Keratinocyte (primary cell): ENCODE data around the gene TECRL. TPM values are rescaled to one million over a fixed set of nuclear protein-coding genes. Genes with fewer than 3 reads are reported as not detected.

Source experiments
- DNase-seq: peaks from one replicate; pipeline ENCODE4 v3.0.0-alpha.2; 2011; ENCODE audit warnings: low read depth, missing footprints, low spot score
- FAIRE-seq: peaks from 2 replicates; lab custom pipeline; 2011; peaks lifted over from hg19 to GRCh38; lab: Jason Lieb, UNC
- H2AFZ ChIP-seq: 2 replicates; pipeline ENCODE4 v1.6.0; 2012; ENCODE audit warnings: low read length, control low read depth, inconsistent platforms; ENCODE audit not compliant: control insufficient read depth
- H3K27ac ChIP-seq: 2 replicates; pipeline ENCODE4 v1.5.1; 2011; ENCODE audit warnings: low read length; ENCODE audit not compliant: control insufficient read depth, insufficient read depth
- H3K27me3 ChIP-seq: 3 replicates; pipeline ENCODE4 v1.6.0; 2011; ENCODE audit warnings: low read length; ENCODE audit not compliant: control insufficient read depth, insufficient read depth; ENCODE audit errors: extremely low read depth
- H3K36me3 ChIP-seq, 2 experiments: 2 replicates in 1 of 2; 3 replicates in 1 of 2; pipeline ENCODE4 v1.5.1; 2011; ENCODE audit warnings: low read length in 2 of 2, mild to moderate bottlenecking in 1 of 2; ENCODE audit not compliant: control insufficient read depth in 2 of 2, insufficient read depth in 2 of 2; ENCODE audit errors: extremely low read depth in 1 of 2
- H3K4me1 ChIP-seq: 3 replicates; pipeline ENCODE4 v1.5.1; 2011; ENCODE audit warnings: low read length; ENCODE audit not compliant: control insufficient read depth, insufficient read depth; ENCODE audit errors: extremely low read depth
- H3K4me2 ChIP-seq: 3 replicates; pipeline ENCODE4 v1.6.0; 2011; ENCODE audit warnings: low read depth, low read length; ENCODE audit not compliant: control insufficient read depth, insufficient read depth; ENCODE audit errors: extremely low read depth
- H3K4me3 ChIP-seq, 3 experiments: fragments of 200-600 bp in 1 of 3; sonication (generic) in 1 of 3; 2 replicates in 2 of 3; 3 replicates in 1 of 3; pipeline ENCODE4 v1.5.1; 2011 to 2016; ENCODE audit warnings: low read length in 3 of 3, mild to moderate bottlenecking in 3 of 3, control low read depth in 2 of 3, inconsistent platforms in 1 of 3, low read depth in 1 of 3, mixed read lengths in 1 of 3, mixed run types in 1 of 3, moderate library complexity in 1 of 3; ENCODE audit not compliant: control insufficient read depth in 2 of 3, insufficient read depth in 2 of 3; ENCODE audit errors: extremely low read depth in 1 of 3
- H3K79me2 ChIP-seq: 2 replicates; pipeline ENCODE4 v1.6.0; 2012; ENCODE audit warnings: low read length; ENCODE audit not compliant: control insufficient read depth, insufficient read depth
- H3K9ac ChIP-seq: 3 replicates; pipeline ENCODE4 v1.6.0; 2011; ENCODE audit warnings: low read length; ENCODE audit not compliant: control insufficient read depth, insufficient read depth; ENCODE audit errors: extremely low read depth
- H3K9me1 ChIP-seq: 3 replicates; pipeline ENCODE4 v1.6.0; 2011; ENCODE audit warnings: low read length; ENCODE audit not compliant: control insufficient read depth, insufficient read depth; ENCODE audit errors: extremely low read depth
- H3K9me3 ChIP-seq: 2 replicates; pipeline ENCODE4 v1.5.1; 2012; ENCODE audit warnings: low read depth, low read length; ENCODE audit not compliant: control insufficient read depth
- H4K20me1 ChIP-seq: 3 replicates; pipeline ENCODE4 v1.6.0; 2011; ENCODE audit warnings: low read length; ENCODE audit not compliant: control insufficient read depth, insufficient read depth; ENCODE audit errors: extremely low read depth
- EZH2 ChIP-seq: IDR thresholded peaks from one replicate; pipeline ENCODE4 v1.6.1; 2012; ENCODE audit warnings: inconsistent platforms, mild to moderate bottlenecking, low read length, moderate library complexity
- dilution Hi-C: fragments of 300-500 bp; cut with MboI; formaldehyde crosslinking; loops from one replicate; pipeline ENCODE4 v1.7.0; 2020; ENCODE audit warnings: low sequenced_read_pairs; ENCODE audit not compliant: extremely low pct_ligation_motif_present
- polyA plus RNA-seq, 5 experiments: library from polyadenylated mRNA; depleted of rRNA in 3 of 5; stranded (reverse) in 3 of 5; stranded (forward) in 1 of 5; unstranded in 1 of 5; fragments of >200 nt; gene quantifications; 1 replicate in 1 of 5; 2 replicates in 3 of 5; 3 replicates in 1 of 5; pipeline versions ENCODE4 v1.2.1 to v1.2.3, GENCODE V29; 2011 to 2012; ENCODE audit warnings: missing spikeins in 2 of 5, low read depth in 1 of 5, low replicate concordance in 1 of 5
- TF ChIP-seq, protein P1 (sequence below), 3 experiments: IDR thresholded peaks in 1 of 3; conservative IDR thresholded peaks in 1 of 3; optimal IDR thresholded peaks in 1 of 3; 2 replicates in 2 of 3; 3 replicates in 1 of 3; pipeline versions ENCODE3 to v1.5.1; 2011; ENCODE audit warnings: low read length in 3 of 3, mild to moderate bottlenecking in 3 of 3, moderate library complexity in 2 of 3, control low read depth in 1 of 3, inconsistent platforms in 1 of 3; ENCODE audit not compliant: insufficient read depth in 2 of 3; ENCODE audit errors: extremely low read depth in 1 of 3

Gene TECRL
- polyA plus RNA-seq, 1 donor (not counting 4 experiments of a cell fraction or from before 2014, with no cell fraction given): not detected

DNA sequence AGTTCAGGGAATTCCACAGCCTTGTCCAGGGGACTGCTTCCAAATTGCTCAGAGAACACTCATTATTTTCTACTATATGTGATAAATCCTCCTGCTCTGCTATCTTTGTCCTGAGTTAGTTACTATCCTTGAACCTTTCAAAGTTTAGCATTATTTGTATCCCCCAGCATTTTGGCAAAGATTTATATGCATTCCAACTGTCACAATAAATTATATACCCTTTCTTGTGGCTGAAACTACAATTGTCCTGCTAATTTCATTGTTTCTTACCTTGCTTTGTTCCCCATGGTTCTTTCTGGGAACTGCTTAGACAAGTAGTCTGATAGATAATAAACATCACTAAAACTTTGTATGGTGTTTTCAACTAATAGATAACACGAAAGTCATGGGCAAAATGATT is 40.5 kb downstream of the TECRL start:
- H3K9me1 ChIP-seq: no peaks in the 10 kb centered on the region
- no peak overlapping the region for H3K9ac ChIP-seq
- no peak overlapping the region for H3K4me3 ChIP-seq
- TF ChIP-seq EZH2: no peak
- TF ChIP-seq, protein P1, sequence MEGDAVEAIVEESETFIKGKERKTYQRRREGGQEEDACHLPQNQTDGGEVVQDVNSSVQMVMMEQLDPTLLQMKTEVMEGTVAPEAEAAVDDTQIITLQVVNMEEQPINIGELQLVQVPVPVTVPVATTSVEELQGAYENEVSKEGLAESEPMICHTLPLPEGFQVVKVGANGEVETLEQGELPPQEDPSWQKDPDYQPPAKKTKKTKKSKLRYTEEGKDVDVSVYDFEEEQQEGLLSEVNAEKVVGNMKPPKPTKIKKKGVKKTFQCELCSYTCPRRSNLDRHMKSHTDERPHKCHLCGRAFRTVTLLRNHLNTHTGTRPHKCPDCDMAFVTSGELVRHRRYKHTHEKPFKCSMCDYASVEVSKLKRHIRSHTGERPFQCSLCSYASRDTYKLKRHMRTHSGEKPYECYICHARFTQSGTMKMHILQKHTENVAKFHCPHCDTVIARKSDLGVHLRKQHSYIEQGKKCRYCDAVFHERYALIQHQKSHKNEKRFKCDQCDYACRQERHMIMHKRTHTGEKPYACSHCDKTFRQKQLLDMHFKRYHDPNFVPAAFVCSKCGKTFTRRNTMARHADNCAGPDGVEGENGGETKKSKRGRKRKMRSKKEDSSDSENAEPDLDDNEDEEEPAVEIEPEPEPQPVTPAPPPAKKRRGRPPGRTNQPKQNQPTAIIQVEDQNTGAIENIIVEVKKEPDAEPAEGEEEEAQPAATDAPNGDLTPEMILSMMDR (optimal IDR thresholded peaks at IDR 0.05 in 1 of 3, IDR thresholded peaks at IDR 0.05 in 1 of 3, conservative IDR thresholded peaks at IDR 0.05 in 1 of 3; ENCODE audit: extremely low read depth in 1 of 3, insufficient read depth in 2 of 3, low read length in 3 of 3): no peak
- FAIRE-seq (no peak), DNase-seq (no peak)
- dilution Hi-C loops: no loop called here
- H3K27ac ChIP-seq: no peak overlapping the region
- no peaks in the 10 kb centered on the region for H3K9me3 ChIP-seq
- H4K20me1 ChIP-seq: no peaks in the 10 kb centered on the region
- H3K79me2 ChIP-seq: no peaks in the 10 kb centered on the region
- no peak overlapping the region for H2AFZ ChIP-seq
- H3K36me3 ChIP-seq: no peaks in the 10 kb centered on the region
- H3K4me2 ChIP-seq: no peak overlapping the region
- no peaks in the 10 kb centered on the region for H3K4me1 ChIP-seq
- no peaks in the 10 kb centered on the region for H3K27me3 ChIP-seq

DNA sequence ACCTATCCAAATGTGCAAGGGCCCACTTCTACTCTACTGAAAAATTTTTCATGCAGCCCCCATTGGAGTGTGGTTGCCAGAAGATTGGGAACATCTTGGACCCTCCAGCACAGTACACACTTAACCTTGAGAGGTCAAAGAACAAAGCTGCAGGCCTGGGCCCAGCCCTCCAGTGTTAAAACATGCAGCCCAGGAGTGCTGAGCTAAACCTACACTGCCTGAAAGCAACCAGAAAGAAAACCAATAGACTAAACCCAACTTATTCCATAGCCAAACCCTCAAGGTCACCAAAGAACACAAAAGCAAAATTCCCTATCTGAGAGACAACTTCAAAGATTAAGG is 47.9 kb downstream of the TECRL start:
- no peaks in the 10 kb centered on the region for H4K20me1 ChIP-seq
- H3K4me1 ChIP-seq: no peaks in the 10 kb centered on the region
- no peaks in the 10 kb centered on the region for H3K79me2 ChIP-seq
- H3K36me3 ChIP-seq: no peaks in the 10 kb centered on the region
- H3K27me3 ChIP-seq: no peaks in the 10 kb centered on the region
- no peak for FAIRE-seq
- H3K9me1 ChIP-seq: no peaks in the 10 kb centered on the region
- no peak overlapping the region for H3K27ac ChIP-seq
- no peak overlapping the region for H3K9ac ChIP-seq
- H2AFZ ChIP-seq: no peak overlapping the region
- H3K4me2 ChIP-seq: no peak overlapping the region
- dilution Hi-C loops: no loop called here
- H3K9me3 ChIP-seq: no peaks in the 10 kb centered on the region
- H3K4me3 ChIP-seq: no peak overlapping the region
- no peak for TF ChIP-seq EZH2
- TF ChIP-seq, protein P1 (optimal IDR thresholded peaks at IDR 0.05 in 1 of 3, IDR thresholded peaks at IDR 0.05 in 1 of 3, conservative IDR thresholded peaks at IDR 0.05 in 1 of 3; ENCODE audit: extremely low read depth in 1 of 3, insufficient read depth in 2 of 3, low read length in 3 of 3): no peak
- DNase-seq: no peak
